ENCODE results near the gene C17orf113.

Gene C17orf113

GRCh38 chr17:42067371-42068091 is 17.1 kb upstream of the C17orf113 start:
- H3K36me3 ChIP-seq (ENCODE audit: control insufficient read depth, insufficient read depth, low read length): no peaks in the 10 kb centered on the region

GRCh38 chr17:42065201-42065600 is 14.8 kb upstream of the C17orf113 start:
- no peak overlapping the region for H3K9ac ChIP-seq (ENCODE audit: low read depth, low read length)
- H3K4me1 ChIP-seq (ENCODE audit: control insufficient read depth, insufficient read depth, low read length): no peaks in the 10 kb centered on the region
- H3K27me3 ChIP-seq (ENCODE audit: control insufficient read depth, insufficient read depth, low read length): no peaks in the 10 kb centered on the region
- no peak overlapping the region for H3K4me3 ChIP-seq (ENCODE audit: low read depth, low read length)
- H3K36me3 ChIP-seq (ENCODE audit: control insufficient read depth, insufficient read depth, low read length): no peaks in the 10 kb centered on the region
- no peaks in the 10 kb centered on the region for H3K9me3 ChIP-seq (ENCODE audit: control insufficient read depth, insufficient read depth, low read length)

More at GRCh38 chr17:42067371-42068091, 17.1 kb upstream of the C17orf113 start:
- Histone ChIP-seq H3K9me3 (ENCODE audit: control insufficient read depth, insufficient read depth, low read length) (no peaks in the 10 kb centered on the region), H3K27me3 (ENCODE audit: control insufficient read depth, insufficient read depth, low read length) (peaks cover 4% of the 10 kb centered on the region), H3K4me1 (ENCODE audit: control insufficient read depth, insufficient read depth, low read length) (no peaks in the 10 kb centered on the region), H3K4me3 (ENCODE audit: low read depth, low read length) (no peak overlapping the region), H3K9ac (ENCODE audit: low read depth, low read length) (no peak overlapping the region)

GRCh38 chr17:42062681-42063080 is 12.3 kb upstream of the C17orf113 start:
- Histone ChIP-seq H3K4me3 (ENCODE audit: low read depth, low read length) (no peak overlapping the region), H3K36me3 (ENCODE audit: control insufficient read depth, insufficient read depth, low read length) (no peaks in the 10 kb centered on the region), H3K9ac (ENCODE audit: low read depth, low read length) (no peak overlapping the region), H3K4me1 (ENCODE audit: control insufficient read depth, insufficient read depth, low read length) (no peaks in the 10 kb centered on the region), H3K27me3 (ENCODE audit: control insufficient read depth, insufficient read depth, low read length) (no peaks in the 10 kb centered on the region), H3K9me3 (ENCODE audit: control insufficient read depth, insufficient read depth, low read length) (no peaks in the 10 kb centered on the region)

- Histone ChIP-seq H3K4me3 (ENCODE audit: low read depth, low read length) (no peak overlapping the region), H3K9me3 (ENCODE audit: control insufficient read depth, insufficient read depth, low read length) (no peaks in the 10 kb centered on the region), H3K4me1 (ENCODE audit: control insufficient read depth, insufficient read depth, low read length) (peaks cover 1% of the 10 kb centered on the region), H3K27me3 (ENCODE audit: control insufficient read depth, insufficient read depth, low read length) (no peaks in the 10 kb centered on the region), H3K9ac (ENCODE audit: low read depth, low read length) (no peak overlapping the region), H3K36me3 (ENCODE audit: control insufficient read depth, insufficient read depth, low read length) (no peaks in the 10 kb centered on the region)
Measured at GRCh38 chr17:42061646-42062487, 11.5 kb upstream of the C17orf113 start.

- Histone ChIP-seq H3K27me3 (ENCODE audit: control insufficient read depth, insufficient read depth, low read length) (no peaks in the 10 kb centered on the region), H3K9ac (ENCODE audit: low read depth, low read length) (no peak overlapping the region), H3K4me3 (ENCODE audit: low read depth, low read length) (no peak overlapping the region), H3K9me3 (ENCODE audit: control insufficient read depth, insufficient read depth, low read length) (no peaks in the 10 kb centered on the region), H3K36me3 (ENCODE audit: control insufficient read depth, insufficient read depth, low read length) (no peaks in the 10 kb centered on the region), H3K4me1 (ENCODE audit: control insufficient read depth, insufficient read depth, low read length) (peaks cover 2% of the 10 kb centered on the region)
Measured at GRCh38 chr17:42060231-42060630, 9.8 kb upstream of the C17orf113 start.

- H3K9ac ChIP-seq (ENCODE audit: low read depth, low read length): no peak overlapping the region
- H3K27me3 ChIP-seq (ENCODE audit: control insufficient read depth, insufficient read depth, low read length): no peaks in the 10 kb centered on the region
- peaks cover 2% of the 10 kb centered on the region for H3K4me1 ChIP-seq (ENCODE audit: control insufficient read depth, insufficient read depth, low read length)
Measured at GRCh38 chr17:42059815-42060214, 9.4 kb upstream of the C17orf113 start.

GRCh38 chr17:42058063-42058462 is 7.7 kb upstream of the C17orf113 start:
- H3K4me1 ChIP-seq (ENCODE audit: control insufficient read depth, insufficient read depth, low read length): peaks cover 2% of the 10 kb centered on the region
- H3K27me3 ChIP-seq (ENCODE audit: control insufficient read depth, insufficient read depth, low read length): peaks cover 2% of the 10 kb centered on the region
- H3K36me3 ChIP-seq (ENCODE audit: control insufficient read depth, insufficient read depth, low read length): no peaks in the 10 kb centered on the region
- H3K9me3 ChIP-seq (ENCODE audit: control insufficient read depth, insufficient read depth, low read length): no peaks in the 10 kb centered on the region
- no peak overlapping the region for H3K4me3 ChIP-seq (ENCODE audit: low read depth, low read length)
- H3K9ac ChIP-seq (ENCODE audit: low read depth, low read length): no peak overlapping the region

More at GRCh38 chr17:42059815-42060214, 9.4 kb upstream of the C17orf113 start:
- no peak overlapping the region for H3K4me3 ChIP-seq (ENCODE audit: low read depth, low read length)
- H3K9me3 ChIP-seq (ENCODE audit: control insufficient read depth, insufficient read depth, low read length): no peaks in the 10 kb centered on the region
- no peaks in the 10 kb centered on the region for H3K36me3 ChIP-seq (ENCODE audit: control insufficient read depth, insufficient read depth, low read length)

GRCh38 chr17:42056635-42057034 is 6.2 kb upstream of the C17orf113 start:
- H3K4me3 ChIP-seq (ENCODE audit: low read depth, low read length): no peak overlapping the region
- peaks cover 7% of the 10 kb centered on the region for H3K27me3 ChIP-seq (ENCODE audit: control insufficient read depth, insufficient read depth, low read length)
- no peaks in the 10 kb centered on the region for H3K9me3 ChIP-seq (ENCODE audit: control insufficient read depth, insufficient read depth, low read length)
- H3K4me1 ChIP-seq (ENCODE audit: control insufficient read depth, insufficient read depth, low read length): peaks cover 2% of the 10 kb centered on the region
- no peaks in the 10 kb centered on the region for H3K36me3 ChIP-seq (ENCODE audit: control insufficient read depth, insufficient read depth, low read length)
- H3K9ac ChIP-seq (ENCODE audit: low read depth, low read length): no peak overlapping the region

- peaks cover 7% of the 10 kb centered on the region for H3K27me3 ChIP-seq (ENCODE audit: control insufficient read depth, insufficient read depth, low read length)
- no peaks in the 10 kb centered on the region for H3K36me3 ChIP-seq (ENCODE audit: control insufficient read depth, insufficient read depth, low read length)
- no peak overlapping the region for H3K9ac ChIP-seq (ENCODE audit: low read depth, low read length)
- no peaks in the 10 kb centered on the region for H3K9me3 ChIP-seq (ENCODE audit: control insufficient read depth, insufficient read depth, low read length)
- peaks cover 4% of the 10 kb centered on the region for H3K4me1 ChIP-seq (ENCODE audit: control insufficient read depth, insufficient read depth, low read length)
- no peak overlapping the region for H3K4me3 ChIP-seq (ENCODE audit: low read depth, low read length)
Measured at GRCh38 chr17:42055496-42055895, 5.1 kb upstream of the C17orf113 start.

GRCh38 chr17:42055027-42055426 is 4.6 kb upstream of the C17orf113 start:
- no peaks in the 10 kb centered on the region for H3K9me3 ChIP-seq (ENCODE audit: control insufficient read depth, insufficient read depth, low read length)
- peaks cover 7% of the 10 kb centered on the region for H3K27me3 ChIP-seq (ENCODE audit: control insufficient read depth, insufficient read depth, low read length)
- H3K4me1 ChIP-seq (ENCODE audit: control insufficient read depth, insufficient read depth, low read length): peaks cover 4% of the 10 kb centered on the region
- H3K9ac ChIP-seq (ENCODE audit: low read depth, low read length): no peak overlapping the region
- no peak overlapping the region for H3K4me3 ChIP-seq (ENCODE audit: low read depth, low read length)
- no peaks in the 10 kb centered on the region for H3K36me3 ChIP-seq (ENCODE audit: control insufficient read depth, insufficient read depth, low read length)

- Histone ChIP-seq H3K36me3 (ENCODE audit: control insufficient read depth, insufficient read depth, low read length) (no peaks in the 10 kb centered on the region), H3K9me3 (ENCODE audit: control insufficient read depth, insufficient read depth, low read length) (no peaks in the 10 kb centered on the region), H3K27me3 (ENCODE audit: control insufficient read depth, insufficient read depth, low read length) (peaks cover 10% of the 10 kb centered on the region), H3K4me1 (ENCODE audit: control insufficient read depth, insufficient read depth, low read length) (peaks cover 4% of the 10 kb centered on the region), H3K4me3 (ENCODE audit: low read depth, low read length) (no peak overlapping the region), H3K9ac (ENCODE audit: low read depth, low read length) (no peak overlapping the region)
Measured at GRCh38 chr17:42053731-42054500, 3.5 kb upstream of the C17orf113 start.

Measured in iPS-15b (cell line).